Raji (cell line): ENCODE results near the gene TRPV3.

ENCODE experiments used
- POLR2A ChIP-seq: IDR thresholded peaks from 2 replicates; pipeline ENCODE4 v1.6.1; 2011; ENCODE audit warnings: low read depth, low read length, control low read depth; ENCODE audit not compliant: insufficient read depth

The TRPV3 gene

DNA sequence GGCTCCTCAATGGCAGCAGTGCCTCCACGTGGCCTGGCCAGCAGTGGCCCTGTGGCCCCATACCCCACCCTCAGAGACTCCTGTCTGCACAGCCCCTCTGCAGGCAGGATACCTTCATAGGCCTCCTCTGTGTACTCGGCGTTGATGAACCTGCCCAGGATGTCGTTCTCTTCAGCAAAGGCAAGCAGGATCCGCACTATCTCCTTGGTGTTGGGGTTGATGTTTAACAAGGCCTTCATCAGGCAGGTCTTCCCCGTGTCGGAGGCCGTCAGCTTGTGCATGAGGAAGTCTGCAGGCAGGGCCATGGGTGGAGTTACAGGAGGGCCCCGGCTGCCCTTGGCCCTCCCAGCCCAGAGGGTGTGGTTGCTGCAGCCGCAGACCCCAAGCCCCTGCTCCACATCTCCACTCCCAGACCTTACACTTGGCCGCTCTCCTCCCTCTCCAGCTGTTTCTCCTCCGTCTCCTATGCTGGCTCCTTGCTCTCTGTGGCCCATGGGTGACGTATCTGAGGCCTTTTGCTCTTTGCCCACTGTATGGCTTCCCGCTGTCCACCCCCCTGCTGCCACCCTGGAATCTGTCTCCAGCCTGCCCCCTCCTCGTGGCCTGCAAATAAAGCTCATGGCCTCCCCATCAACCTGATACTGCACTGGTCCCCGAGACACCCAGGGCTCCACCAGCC, 15.1 kb downstream of the TRPV3 start:
- no peak for TF ChIP-seq POLR2A

DNA sequence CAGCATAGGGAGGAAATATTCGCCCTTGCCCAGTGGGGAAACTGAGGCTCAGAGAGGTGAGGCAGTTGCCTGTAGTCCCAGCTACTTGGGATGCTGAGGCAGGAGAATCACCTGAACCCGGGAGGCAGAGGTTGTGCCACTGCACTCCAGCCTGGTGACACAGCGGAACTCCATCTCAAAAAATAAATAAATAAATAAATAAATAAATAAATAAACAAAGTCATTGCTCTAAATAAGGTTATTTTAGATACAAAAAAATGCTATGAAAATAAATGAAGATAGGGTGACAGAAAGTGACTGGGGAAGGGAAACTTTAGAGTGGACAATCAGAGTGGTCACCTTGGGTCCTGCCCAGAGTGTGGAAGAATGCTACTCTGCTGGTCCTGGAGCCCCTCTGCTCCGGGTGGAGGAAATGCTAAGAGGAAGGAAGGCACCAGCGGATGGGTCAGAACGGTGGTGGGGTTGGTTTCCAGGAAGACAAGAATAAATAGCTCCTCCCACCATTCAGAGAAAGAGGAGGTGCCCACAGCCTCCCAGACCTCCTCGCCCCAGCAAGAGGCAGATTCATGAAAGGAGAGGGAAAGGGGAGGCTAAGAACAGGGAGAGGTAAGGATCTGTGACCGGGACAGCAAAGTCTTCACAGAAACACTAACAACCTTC, 17.6 kb downstream of the TRPV3 start:
- no peak for TF ChIP-seq POLR2A

- no peak for TF ChIP-seq POLR2A
Observed at GRCh38 chr17:3536716-3537115, 20.9 kb downstream of the TRPV3 start.

DNA sequence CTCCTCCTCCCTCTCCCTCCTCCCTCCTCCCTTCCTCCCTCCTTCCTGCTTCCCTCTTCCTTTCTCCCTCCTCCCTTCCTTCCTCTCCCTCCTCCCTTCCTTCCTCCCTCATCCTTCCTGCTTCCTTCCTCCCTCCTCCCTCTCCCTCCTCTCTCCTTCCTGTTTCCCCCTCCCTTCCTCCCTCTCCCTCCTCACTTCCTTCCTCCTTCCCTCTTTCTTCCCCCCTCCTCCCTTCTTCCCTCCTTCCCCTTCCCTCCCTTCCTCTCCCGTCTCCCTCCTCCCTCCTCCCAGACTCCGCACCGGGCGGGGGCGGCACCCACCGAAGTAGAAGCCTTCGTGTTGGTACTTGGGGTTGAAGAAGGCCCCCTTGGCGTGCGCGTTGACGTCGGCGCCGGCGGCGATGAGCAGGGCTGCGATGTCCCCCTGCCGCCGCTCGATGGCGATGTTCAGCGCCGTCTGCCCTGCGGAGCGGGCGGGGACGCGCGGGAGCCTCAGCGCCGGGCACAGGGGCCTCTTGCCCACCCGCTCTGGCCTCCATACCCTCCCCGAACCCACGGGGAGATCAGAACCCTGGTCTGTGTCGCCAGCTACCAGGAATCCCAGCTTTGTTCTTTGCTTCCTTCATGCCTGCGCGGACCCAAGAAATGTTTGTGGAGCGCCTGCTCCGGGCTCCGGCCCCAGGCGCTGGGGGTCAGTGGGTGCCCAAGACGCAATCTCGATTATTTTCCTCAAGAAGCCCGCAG, 22.2 kb downstream of the TRPV3 start:
- TF ChIP-seq POLR2A: no peak

- no peak for TF ChIP-seq POLR2A
Observed at GRCh38 chr17:3534881-3535252, 22.7 kb downstream of the TRPV3 start.

DNA sequence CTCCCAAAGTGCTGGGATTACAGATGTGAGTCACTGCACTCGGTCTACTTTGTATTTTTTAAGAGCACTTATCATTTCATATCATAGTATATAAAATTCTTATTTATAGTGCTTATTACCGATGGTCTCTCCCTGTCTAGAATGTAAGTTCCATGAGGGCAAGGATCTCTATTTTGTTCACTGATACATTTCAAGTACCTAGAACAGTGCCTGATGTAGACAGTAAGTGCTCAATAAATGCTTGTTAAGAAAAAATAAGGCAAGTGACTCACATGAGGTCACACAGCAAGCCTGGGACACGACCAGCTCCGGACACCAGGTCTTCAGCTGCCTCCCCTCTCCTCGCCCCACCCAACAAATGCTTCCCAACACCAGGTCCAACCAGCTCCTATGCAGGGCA, 23.9 kb downstream of the TRPV3 start:
- TF ChIP-seq POLR2A: no peak

- TF ChIP-seq POLR2A: no peak
Observed at GRCh38 chr17:3532859-3533142, 24.8 kb downstream of the TRPV3 start.

GRCh38 chr17:3532106-3532858, 25.3 kb downstream of the TRPV3 start:
- no peak for TF ChIP-seq POLR2A

DNA sequence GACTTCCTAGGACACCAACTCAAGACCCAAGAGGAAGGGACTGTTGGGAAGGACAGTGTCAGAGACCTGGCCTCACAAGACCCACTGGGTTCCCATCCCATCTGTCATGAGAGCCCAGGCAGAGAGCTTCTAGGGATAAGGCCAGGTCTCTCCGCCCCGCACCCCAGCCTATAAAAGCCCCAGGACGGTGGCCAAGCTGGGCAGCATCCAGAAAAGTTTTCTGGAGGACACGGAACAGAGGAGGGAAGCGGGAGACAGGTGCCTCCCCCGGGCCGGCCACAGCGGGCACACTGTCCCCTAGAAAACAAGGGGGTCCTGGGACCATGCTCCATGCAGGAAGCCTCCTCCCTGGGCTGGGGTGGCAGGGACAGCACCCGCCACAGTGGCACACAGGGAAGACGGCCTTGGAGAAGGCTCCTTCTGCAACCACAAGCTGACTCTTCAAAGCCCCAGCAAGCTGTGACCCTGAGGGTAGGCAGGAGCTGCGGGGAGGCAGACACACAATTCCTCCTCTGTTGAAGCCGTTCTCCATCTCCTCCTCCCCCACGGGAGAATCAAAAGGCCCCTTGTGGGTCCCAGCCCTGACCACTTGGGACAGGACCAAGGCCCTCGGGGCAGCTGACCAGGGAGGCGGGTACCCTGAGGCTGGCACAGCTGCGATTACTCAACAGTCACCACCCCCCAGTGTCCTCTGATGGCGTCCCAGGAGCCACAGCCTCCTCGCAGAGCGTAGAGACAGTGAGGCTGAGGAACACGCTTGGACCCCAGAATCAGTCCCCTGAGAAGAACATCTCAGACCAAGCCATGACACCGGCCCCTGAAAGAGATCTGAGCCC, 26.1 kb downstream of the TRPV3 start:
- TF ChIP-seq POLR2A: no peak

- TF ChIP-seq POLR2A: no peak
Observed at GRCh38 chr17:3529817-3530741, 27.5 kb downstream of the TRPV3 start.

- no peak for TF ChIP-seq POLR2A
Observed at GRCh38 chr17:3528880-3529511, 28.6 kb downstream of the TRPV3 start.

DNA sequence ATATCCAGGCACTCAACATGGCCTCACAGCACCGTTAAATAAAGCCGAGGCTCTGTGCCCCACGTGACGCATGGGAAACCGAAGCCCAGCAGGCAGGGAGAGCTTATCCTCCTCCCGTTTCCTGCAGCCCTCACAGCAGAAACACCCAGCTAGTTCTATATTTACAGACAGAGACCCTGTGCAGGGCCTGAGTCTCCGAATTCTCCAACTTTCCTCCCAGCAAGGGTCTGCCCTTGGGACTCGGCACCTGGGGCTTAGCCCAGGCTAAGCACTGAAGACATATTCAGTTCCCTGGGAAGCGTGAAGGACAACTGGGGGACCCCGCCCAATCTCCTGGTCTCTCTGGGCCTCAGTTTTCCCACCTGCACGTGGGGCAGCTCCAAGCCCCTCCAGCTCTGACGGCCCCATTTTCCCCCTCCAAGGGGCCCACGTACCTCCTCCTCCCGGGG, 29.2 kb downstream of the TRPV3 start:
- TF ChIP-seq POLR2A: no peak

GRCh38 chr17:3527896-3528295, 29.7 kb downstream of the TRPV3 start:
- TF ChIP-seq POLR2A: no peak
